GM15510 (cell line): ENCODE data around the gene PRDX5.

Source experiments
- POLR2A ChIP-seq: IDR thresholded peaks from 3 replicates; pipeline ENCODE4 v1.6.1; 2011; ENCODE audit warnings: borderline replicate concordance; ENCODE audit not compliant: insufficient read length; ENCODE audit errors: extremely low read depth

Gene PRDX5

DNA sequence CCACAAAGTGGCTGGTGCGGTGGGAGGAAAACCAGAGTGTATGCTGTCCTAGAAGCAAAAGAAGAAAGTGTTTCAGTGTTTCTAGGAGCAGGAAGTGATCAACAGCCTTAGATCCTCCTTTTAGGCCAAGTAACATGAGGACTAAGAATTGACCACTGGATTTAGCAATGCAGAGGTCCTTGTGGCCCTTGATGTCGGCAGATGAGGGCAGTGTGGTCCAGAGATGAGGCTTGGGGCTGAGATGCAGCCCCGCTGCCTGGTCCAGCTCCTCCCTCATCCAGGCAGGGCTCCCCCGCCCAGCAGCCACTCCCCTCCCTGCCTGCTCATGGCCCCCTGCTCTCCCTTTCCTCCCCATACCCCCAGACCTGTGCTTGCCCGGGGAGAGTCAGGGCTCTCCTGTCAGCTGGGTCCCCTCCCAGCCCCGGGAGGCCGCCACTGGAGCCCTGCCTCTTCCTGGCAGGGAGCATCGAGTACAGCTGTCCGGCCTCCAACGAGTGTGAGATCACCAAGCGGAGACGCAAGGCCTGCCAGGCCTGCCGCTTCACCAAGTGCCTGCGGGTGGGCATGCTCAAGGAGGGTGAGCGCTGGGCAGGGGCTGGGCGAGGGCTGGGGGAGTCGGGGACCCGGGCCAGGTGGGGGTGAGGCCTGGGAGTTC lies 4.3 kb upstream of the PRDX5 start:
- no peak for TF ChIP-seq POLR2A

DNA sequence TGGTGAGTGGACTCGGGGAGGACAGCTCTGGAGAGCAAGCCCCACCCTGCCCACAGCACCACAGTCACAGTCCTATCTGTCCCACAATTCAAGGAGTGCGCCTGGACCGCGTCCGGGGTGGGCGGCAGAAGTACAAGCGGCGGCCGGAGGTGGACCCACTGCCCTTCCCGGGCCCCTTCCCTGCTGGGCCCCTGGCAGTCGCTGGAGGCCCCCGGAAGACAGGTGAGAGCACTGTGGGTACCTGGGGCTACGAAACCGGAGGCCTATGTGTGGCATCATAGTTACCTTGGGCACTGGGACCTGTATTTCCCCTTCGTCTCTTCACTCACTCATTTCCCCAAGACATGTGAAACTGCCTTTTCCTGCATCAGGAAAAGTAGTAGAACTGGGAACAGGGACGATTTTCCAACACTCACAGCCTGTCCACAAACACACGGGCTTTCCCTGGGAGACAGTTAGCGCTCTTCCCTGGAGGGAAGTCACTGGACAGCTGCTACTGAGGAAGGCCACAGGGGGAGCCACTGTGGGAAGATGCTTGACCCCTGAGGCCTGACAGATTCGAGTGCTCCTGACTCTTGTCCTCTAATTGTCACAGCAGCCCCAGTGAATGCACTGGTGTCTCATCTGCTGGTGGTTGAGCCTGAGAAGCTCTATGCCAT lies 3.6 kb upstream of the PRDX5 start:
- TF ChIP-seq POLR2A: no peak

DNA sequence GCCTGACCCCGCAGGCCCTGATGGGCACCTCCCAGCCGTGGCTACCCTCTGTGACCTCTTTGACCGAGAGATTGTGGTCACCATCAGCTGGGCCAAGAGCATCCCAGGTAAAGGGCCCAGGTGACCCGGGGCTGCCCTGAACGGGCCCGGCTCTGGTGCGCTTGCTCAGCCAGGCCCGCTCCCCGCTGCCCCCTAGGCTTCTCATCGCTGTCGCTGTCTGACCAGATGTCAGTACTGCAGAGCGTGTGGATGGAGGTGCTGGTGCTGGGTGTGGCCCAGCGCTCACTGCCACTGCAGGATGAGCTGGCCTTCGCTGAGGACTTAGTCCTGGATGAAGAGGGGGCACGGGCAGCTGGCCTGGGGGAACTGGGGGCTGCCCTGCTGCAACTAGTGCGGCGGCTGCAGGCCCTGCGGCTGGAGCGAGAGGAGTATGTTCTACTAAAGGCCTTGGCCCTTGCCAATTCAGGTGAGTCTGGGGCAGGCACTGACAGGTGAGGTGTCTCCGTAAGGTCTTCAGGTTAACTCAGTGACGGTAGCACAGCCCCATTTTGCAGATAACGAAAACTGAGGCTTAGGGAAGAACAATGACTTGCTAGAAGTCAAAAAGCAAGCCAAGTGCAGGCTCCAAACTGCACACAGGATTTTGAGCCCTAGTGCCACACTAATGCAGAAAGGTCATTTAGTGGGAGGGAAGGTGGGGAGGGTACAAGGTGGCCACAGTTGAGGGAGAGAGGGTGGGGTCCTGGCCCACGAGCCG lies 2.9 kb upstream of the PRDX5 start:
- no peak for TF ChIP-seq POLR2A

DNA sequence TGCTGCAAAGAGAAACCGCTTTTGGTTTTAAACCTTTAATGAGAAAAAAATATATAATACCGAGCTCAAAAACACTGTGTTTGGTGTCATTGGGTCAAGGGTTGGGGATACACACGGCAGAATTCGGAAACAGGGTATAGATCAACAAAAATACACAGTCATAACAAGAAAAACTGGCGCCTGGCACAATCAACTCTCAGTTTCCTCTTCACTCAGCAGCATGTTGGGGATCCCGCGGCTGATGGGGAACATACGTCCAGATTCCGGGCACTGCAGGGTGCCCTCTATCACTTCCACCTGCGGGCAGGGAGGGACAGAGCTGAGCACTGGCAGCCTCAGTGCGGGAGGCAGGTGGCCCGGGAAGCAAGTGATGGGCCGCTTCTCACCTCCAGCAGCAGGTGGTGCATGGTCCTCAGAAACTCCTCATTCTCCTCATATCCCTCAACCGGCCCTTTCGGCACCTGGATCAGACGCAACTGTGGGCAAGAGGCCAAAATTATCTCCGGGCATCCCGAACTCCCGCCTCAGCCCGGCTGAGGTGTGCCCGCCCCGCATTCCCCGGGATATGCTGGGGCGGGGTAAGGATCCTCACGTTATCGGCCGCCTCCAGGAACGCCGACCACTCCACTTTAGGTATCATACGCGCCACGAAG lies 1.1 kb upstream of the PRDX5 start:
- no peak for TF ChIP-seq POLR2A

DNA sequence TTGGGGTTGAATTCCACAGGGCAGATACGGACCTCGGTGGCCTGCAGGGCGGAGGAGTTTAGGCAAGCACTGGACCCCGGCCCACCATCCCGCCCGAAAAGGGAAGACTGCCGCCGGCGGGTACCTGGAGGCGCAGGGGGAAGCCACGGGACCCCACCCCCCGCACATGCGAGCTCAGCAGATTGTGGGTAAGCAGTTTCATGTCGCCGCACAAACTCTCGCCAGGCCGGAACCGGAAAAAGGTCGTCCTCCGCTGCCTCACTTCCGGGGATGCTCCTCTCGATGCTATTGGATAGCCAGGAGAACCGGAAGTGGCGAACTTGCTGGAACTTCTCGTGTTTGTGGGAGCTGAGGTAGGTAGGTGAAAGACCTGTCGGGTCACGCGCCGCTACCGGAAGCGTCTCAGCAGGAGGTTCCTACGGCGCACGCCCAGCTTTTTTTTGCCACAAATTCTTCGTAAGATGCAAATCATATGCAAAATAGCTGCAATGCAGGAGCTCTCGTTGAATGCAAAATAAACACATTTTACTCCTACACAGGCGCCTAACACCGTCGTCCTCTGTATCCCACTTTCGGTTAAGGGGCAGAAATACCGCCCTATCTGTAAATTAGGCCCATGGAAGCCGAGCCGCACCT lies 478 bp upstream of the PRDX5 start, which contains the start of gene TRMT112:
TSS of gene TRMT112 (minus strand) at position 235 of the 636 bp plus-strand sequence. CDS start at position 202, 33 bp downstream.
- peak; percentile 71 for TF ChIP-seq POLR2A

DNA sequence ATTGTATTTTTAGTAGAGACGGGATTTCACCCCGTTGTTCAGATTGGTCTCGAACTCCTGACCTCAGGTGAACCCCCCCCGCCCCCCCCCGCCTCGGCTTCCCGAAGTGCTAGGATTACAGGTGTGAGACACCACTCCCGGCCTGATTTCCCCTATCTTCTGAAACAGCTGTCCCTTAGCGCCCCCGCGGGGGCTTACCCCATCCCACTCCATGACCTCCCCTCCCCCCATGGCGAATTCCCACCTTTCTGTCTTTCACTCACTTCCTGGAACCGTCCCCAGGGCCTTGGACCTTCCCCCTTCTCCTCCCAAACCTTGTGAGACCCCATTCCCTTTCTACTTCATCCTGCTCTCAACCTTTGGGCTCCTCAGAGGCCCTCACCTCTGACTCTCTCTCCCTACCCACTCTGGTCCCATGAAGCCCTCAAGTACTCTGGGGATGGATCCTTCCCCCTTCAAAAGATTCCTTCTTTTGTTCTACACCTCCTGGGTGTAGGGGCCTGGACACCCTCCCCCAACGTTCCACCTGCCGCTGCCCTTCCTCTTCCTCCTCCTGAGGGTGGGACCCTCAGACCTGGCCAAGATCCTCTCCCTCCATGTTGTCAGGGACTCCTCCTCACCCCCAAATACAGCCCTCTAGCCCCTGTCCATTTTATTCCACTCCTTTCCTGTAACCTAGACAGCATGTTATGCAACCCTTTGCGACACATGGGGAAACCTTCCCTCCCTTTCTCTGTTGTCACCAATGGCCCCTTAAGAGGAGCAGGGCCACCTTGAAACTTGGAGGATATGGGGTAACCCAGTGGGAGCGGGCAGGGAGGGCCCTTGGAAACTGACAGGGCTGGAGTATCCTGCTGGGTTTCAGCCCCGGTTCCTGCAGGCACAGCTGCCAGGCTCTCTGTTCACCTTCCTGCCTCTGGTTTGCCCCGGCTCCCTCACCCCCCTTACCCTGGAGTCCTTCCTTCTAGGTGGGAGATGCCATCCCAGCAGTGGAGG lies 1.1 kb downstream of the PRDX5 start:
- no peak for TF ChIP-seq POLR2A

DNA sequence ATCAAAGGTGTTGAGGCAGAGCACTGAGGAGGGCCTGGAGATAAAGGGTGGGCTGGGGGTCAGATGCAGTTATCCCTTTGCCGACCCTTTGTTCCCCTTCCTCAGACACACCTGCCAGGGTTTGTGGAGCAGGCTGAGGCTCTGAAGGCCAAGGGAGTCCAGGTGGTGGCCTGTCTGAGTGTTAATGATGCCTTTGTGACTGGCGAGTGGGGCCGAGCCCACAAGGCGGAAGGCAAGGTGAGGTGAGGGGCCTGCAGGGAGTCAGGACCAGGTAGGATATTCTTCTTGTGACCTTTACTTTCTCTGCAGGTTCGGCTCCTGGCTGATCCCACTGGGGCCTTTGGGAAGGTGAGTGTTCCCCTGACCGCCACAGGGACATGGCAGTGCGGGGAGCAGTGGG lies 2.6 kb downstream of the PRDX5 start:
- TF ChIP-seq POLR2A: no peak

DNA sequence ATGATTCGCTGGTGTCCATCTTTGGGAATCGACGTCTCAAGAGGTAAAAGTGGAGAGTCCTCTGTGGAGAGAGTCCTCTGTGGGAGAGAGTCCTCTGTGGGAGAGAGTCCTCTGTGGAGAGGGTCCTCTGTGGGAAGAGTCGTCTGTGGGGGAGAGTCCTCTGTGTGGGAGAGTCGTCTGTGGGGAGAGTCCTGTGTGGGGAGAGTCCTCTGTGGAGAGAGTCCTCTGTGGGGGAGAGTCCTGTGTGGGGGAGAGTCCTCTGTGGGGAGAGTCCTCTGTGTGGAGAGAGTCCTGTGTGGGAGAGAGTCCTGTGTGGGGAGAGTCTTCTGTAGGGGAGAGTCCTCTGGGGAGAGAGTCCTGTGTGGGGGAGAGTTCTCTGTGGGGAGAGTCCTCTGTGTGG lies 3.1 kb downstream of the PRDX5 start:
- no peak for TF ChIP-seq POLR2A

DNA sequence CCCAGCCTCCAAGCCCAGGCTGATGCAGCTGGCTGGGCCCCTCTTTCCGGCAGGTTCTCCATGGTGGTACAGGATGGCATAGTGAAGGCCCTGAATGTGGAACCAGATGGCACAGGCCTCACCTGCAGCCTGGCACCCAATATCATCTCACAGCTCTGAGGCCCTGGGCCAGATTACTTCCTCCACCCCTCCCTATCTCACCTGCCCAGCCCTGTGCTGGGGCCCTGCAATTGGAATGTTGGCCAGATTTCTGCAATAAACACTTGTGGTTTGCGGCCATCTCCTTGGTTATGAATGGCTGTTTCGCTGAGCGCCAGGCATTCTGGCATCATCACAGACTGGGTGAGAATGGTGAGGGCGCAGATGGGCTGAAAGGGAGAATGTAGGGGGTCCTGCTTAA lies 3.6 kb downstream of the PRDX5 start:
- no peak for TF ChIP-seq POLR2A

DNA sequence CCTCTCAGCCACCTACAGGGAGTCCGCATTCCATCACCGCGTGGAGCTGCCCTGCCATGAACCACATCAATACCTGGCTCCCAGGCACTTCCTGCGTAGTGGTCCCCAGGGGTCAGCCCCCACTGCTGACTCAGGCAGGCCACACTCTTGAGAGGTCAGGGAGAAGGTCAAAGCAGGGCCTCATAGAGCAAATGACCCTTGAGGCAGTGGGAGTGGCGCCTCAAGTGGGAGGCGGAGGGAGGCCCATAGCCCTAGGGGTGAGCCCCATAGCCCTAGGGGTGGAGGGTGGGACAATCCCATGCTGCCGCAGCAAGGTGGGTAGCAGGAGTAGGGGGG lies 5.0 kb downstream of the PRDX5 start:
- TF ChIP-seq POLR2A: no peak

DNA sequence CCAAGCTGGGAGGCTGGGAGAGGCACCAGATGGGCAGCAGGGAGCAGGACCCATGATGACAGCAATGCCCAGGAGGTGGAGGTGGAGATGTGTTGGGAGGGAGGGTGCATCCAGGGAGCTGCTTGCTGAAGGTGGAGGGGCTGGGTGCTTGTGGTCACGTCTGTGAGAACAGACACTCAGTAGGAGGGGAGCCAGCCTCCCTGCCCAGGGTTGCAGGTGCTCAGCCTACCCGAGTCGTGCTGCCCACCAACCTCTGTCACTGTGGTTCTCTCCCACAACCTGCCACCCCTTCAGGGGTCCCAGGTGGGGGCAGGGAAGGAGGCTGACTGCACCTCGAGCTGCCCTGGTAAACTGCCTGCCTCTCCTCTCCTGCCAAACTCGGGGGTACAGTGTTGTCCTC lies 5.5 kb downstream of the PRDX5 start:
- no peak for TF ChIP-seq POLR2A

DNA sequence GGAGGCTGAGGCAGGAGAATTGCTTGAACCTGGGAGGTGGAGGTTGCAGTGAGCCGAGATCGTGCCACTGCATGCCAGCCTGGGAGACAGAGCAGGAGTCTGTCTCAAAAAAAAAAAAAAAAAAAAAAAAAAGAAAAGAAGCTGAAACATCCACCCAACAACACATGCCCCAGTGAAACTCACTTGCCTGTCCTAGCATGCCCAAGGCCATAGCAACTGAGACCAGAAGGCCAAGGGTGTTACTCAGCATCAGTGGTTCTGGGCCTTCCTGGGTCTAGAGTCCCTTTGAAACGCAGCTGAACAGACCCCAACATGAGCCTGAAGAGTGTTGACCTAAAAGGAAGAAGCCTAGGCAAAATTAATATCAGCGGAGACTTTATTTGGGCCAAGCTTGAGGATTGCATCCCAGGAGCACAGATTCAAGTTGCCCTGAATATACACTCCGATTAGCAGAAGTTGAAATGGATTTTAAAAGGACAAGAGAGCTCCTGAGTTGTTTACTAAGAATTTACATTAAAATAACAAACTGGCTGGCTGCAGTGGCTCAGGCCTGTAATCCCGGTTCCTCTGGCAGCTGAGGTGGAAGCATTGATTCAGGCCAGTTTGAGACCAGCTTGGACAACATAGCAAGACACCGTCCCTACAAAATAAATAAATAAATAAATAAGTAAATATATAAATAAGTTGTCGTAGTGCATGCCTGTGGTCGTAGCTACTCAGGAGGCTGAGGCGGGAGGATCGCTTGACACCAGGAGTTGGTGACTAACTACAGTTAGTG lies 7.0 kb downstream of the PRDX5 start:
- TF ChIP-seq POLR2A: no peak

DNA sequence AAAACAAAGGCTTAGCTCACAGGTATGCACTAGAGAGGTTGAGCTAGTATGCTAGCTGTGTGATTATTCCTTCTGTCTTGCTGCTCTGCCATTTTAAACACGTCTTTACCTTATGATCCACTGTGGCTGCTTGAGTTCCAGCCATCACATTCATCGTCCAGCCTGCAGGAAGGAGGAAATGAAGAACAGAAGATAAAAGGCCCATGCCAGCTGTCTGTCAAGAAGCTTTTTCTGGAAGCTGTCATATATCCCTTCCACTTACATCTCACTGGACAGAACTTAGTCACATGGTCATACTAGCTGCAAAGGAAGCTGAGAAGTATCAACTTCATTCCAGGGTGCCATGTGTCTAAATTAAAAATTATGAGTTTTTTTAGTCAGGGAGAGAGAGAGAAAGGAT lies 9.5 kb downstream of the PRDX5 start:
- no peak for TF ChIP-seq POLR2A
